Measurements from ENCODE around the gene VSX2. TPM values are rescaled to one million over a fixed set of nuclear protein-coding genes. Genes with fewer than 3 reads are reported as not detected.

The VSX2 gene
- total and polyA plus RNA-seq, 2 donors (not counting 1 experiment from before 2014, with no cell fraction given): not detected

GRCh38 chr14:74299061-74299545 lies 59.9 kb downstream of the VSX2 start:
- TF ChIP-seq, protein P1, sequence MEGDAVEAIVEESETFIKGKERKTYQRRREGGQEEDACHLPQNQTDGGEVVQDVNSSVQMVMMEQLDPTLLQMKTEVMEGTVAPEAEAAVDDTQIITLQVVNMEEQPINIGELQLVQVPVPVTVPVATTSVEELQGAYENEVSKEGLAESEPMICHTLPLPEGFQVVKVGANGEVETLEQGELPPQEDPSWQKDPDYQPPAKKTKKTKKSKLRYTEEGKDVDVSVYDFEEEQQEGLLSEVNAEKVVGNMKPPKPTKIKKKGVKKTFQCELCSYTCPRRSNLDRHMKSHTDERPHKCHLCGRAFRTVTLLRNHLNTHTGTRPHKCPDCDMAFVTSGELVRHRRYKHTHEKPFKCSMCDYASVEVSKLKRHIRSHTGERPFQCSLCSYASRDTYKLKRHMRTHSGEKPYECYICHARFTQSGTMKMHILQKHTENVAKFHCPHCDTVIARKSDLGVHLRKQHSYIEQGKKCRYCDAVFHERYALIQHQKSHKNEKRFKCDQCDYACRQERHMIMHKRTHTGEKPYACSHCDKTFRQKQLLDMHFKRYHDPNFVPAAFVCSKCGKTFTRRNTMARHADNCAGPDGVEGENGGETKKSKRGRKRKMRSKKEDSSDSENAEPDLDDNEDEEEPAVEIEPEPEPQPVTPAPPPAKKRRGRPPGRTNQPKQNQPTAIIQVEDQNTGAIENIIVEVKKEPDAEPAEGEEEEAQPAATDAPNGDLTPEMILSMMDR (IDR thresholded peaks at IDR 0.05): no peak
- TF ChIP-seq EZH2 (IDR thresholded peaks at IDR 0.05; ENCODE audit: borderline replicate concordance, insufficient read depth, low read depth, low read length, poor library complexity, severe bottlenecking): no peak
- ATAC-seq (ENCODE audit: low read depth): no peak
- Histone ChIP-seq H4K20me1 (ENCODE audit: control insufficient read depth, insufficient read depth, low read length, poor library complexity, severe bottlenecking) (peaks cover 5% of the 10 kb centered on the region), H3K4me2 (replicated peaks; ENCODE audit: low read depth, low read length, poor library complexity, severe bottlenecking) (no peak overlapping the region), H3K4me1 (ENCODE audit: control insufficient read depth in 2 of 2, insufficient read depth in 2 of 2, low read length in 2 of 2) (peaks cover 11 to 14% of the 10 kb centered on the region in 2 donors), H3K36me3 (replicated peaks in 1 of 2; ENCODE audit: control extremely low read depth in 1 of 2, control insufficient read depth in 1 of 2, extremely low read depth in 1 of 2, insufficient read depth in 2 of 2, low read length in 1 of 2) (peaks cover 2 to 51% of the 10 kb centered on the region in 2 experiments), H3K79me2 (ENCODE audit: control insufficient read depth, insufficient read depth, low read length) (peaks cover 34% of the 10 kb centered on the region), H3K27me3 (replicated peaks in 1 of 4; ENCODE audit: control extremely low read depth in 1 of 4, control insufficient read depth in 3 of 4, insufficient read depth in 4 of 4, low read length in 3 of 4) (no peaks in the 10 kb centered on the region), H2AFZ (ENCODE audit: insufficient read depth, low read depth, low read length, poor library complexity, severe bottlenecking) (no peak overlapping the region), H3K4me3 (ENCODE audit: control extremely low read depth in 1 of 5, extremely low read depth in 1 of 5, insufficient read depth in 1 of 5, low read depth in 2 of 5, low read length in 4 of 5) (no peak overlapping the region), H3K9me3 (ENCODE audit: control extremely low read depth in 1 of 3, control insufficient read depth in 2 of 3, insufficient read depth in 1 of 3, low read length in 2 of 3) (no peaks in the 10 kb centered on the region), H3K9ac (ENCODE audit: low read length) (no peak overlapping the region), H3K27ac (ENCODE audit: low read length in 2 of 2) (no peak overlapping the region)
- Mint-ChIP-seq H3K4me3 (no peak overlapping the region), H3K4me1 (peaks cover 25% of the 10 kb centered on the region), H3K27me3 (no peaks in the 10 kb centered on the region), H3K27ac (no peak overlapping the region), H3K9me3 (ENCODE audit: insufficient read depth) (no peaks in the 10 kb centered on the region)
- intact Hi-C loops (cut with micrococcal nuclease): no loop called here
- CTCF ChIA-PET: no interaction called here
- POLR2A ChIA-PET: no interaction called here
- 78% methylated on average over 10 of the region's 10 CpGs for WGBS (ENCODE audit: insufficient coverage)
- no peak for DNase-seq

GRCh38 chr14:74301594-74302151 lies 62.4 kb downstream of the VSX2 start:
- no peaks in the 10 kb centered on the region for H3K9me3 ChIP-seq (ENCODE audit: control extremely low read depth in 1 of 3, control insufficient read depth in 2 of 3, insufficient read depth in 1 of 3, low read length in 2 of 3)
- ChIA-PET CTCF (interaction anchor here (2.1 kb wide), 1 partner anchor 8 kb away, joined by 10 read pairs; no protein-coding TSS in a partner anchor), POLR2A (interaction anchor here (0.5 to 1.1 kb wide), 3 partner anchors 99 to 1216 kb away, joined by 3 to 8 read pairs (median 4); no protein-coding TSS in a partner anchor)
- peak overlapping the region; percentile 86 for H3K4me2 ChIP-seq (replicated peaks; ENCODE audit: low read depth, low read length, poor library complexity, severe bottlenecking)
- ATAC-seq (ENCODE audit: low read depth) (no peak), DNase-seq (no peak)
- H3K79me2 ChIP-seq (ENCODE audit: control insufficient read depth, insufficient read depth, low read length): peaks cover 41% of the 10 kb centered on the region
- peak overlapping the region; percentile 95 for H2AFZ ChIP-seq (ENCODE audit: insufficient read depth, low read depth, low read length, poor library complexity, severe bottlenecking)
- no peaks in the 10 kb centered on the region for H3K27me3 ChIP-seq (replicated peaks in 1 of 4; ENCODE audit: control extremely low read depth in 1 of 4, control insufficient read depth in 3 of 4, insufficient read depth in 4 of 4, low read length in 3 of 4)
- H3K4me3 ChIP-seq (ENCODE audit: control extremely low read depth in 1 of 5, extremely low read depth in 1 of 5, insufficient read depth in 1 of 5, low read depth in 2 of 5, low read length in 4 of 5): peak overlapping the region; percentile 69 to 96 (median 86)
- peak overlapping the region in 1 of 2 donors; percentile 81 for H3K27ac ChIP-seq (ENCODE audit: low read length in 2 of 2)
- 64% methylated on average over 9 of the region's 22 CpGs for WGBS (ENCODE audit: insufficient coverage)
- Mint-ChIP-seq H3K4me3 (peak overlapping the region; percentile 95), H3K27me3 (no peaks in the 10 kb centered on the region), H3K27ac (peak overlapping the region; percentile 88), H3K4me1 (peaks cover 23% of the 10 kb centered on the region), H3K9me3 (ENCODE audit: insufficient read depth) (no peaks in the 10 kb centered on the region)
- H3K9ac ChIP-seq (ENCODE audit: low read length): peak overlapping the region; percentile 88
- intact Hi-C loops (cut with micrococcal nuclease): loop anchor here (1.0 to 5.0 kb wide), 5 partner anchors 44 to 701 kb away; partner anchors contain the start of genes AREL1, EIF2B2, FCF1 and LTBP2
- H3K36me3 ChIP-seq (replicated peaks in 1 of 2; ENCODE audit: control extremely low read depth in 1 of 2, control insufficient read depth in 1 of 2, extremely low read depth in 1 of 2, insufficient read depth in 2 of 2, low read length in 1 of 2): peaks cover 2 to 26% of the 10 kb centered on the region in 2 experiments
- TF ChIP-seq EZH2 (IDR thresholded peaks at IDR 0.05; ENCODE audit: borderline replicate concordance, insufficient read depth, low read depth, low read length, poor library complexity, severe bottlenecking): no peak
- TF ChIP-seq, protein P1 (IDR thresholded peaks at IDR 0.05): no peak
- H3K4me1 ChIP-seq (ENCODE audit: control insufficient read depth in 2 of 2, insufficient read depth in 2 of 2, low read length in 2 of 2): peaks cover 11 to 14% of the 10 kb centered on the region in 2 donors
- no peaks in the 10 kb centered on the region for H4K20me1 ChIP-seq (ENCODE audit: control insufficient read depth, insufficient read depth, low read length, poor library complexity, severe bottlenecking)
